ENCODE measurements around the gene NCOA1. TPM values are rescaled to one million over a fixed set of nuclear protein-coding genes. Genes with fewer than 3 reads are reported as not detected.
A peak's percentile ranks its signal among the peaks of the same experiment; 100 is the strongest.

The NCOA1 gene
- total and polyA plus RNA-seq, 2 of the 4 experiments (the other 2 are of a cell fraction), result 6.7 to 11.3 TPM

DNA sequence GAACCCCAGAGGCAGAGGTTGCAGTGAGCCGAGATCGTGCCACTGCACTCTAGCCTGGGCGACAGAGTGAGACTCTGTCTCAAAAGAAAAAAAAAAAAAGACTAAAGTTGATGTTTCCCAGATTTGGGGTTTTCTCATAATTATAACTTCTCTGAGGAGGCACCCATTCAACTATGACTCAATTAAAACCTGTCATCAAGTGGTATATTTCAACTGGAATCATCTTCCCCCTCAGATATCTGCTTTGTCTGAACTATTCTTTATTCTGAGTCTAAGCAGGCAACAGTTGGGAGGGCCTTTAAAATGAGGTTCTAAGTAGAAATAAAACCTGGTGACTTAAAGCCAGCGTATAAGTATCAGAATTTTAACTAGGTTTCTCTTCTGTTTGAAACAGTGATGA, 213.6 kb downstream of the NCOA1 start:
- Histone ChIP-seq H3K14ac (replicated peaks; ENCODE audit: low read depth, low read length) (no peak overlapping the region), H3K4me2 (ENCODE audit: low read depth, low read length) (no peak overlapping the region), H3K23ac (ENCODE audit: low read depth, low read length) (no peak overlapping the region), H3K4me1 (ENCODE audit: control insufficient read depth, insufficient read depth, low read length) (peaks cover 6% of the 10 kb centered on the region; the same call in 1 of the 2 replicates), H3K4ac (ENCODE audit: low read depth, low read length) (no peak overlapping the region), H2AFZ (replicated peaks; ENCODE audit: low read length, poor library complexity) (no peak overlapping the region), H3K4me3 (ENCODE audit: insufficient read depth, low read depth, low read length) (no peak overlapping the region), H3K27me3 (ENCODE audit: control insufficient read depth, insufficient read depth, low read length) (no peaks in the 10 kb centered on the region), H3K36me3 (ENCODE audit: control insufficient read depth, insufficient read depth, low read length) (peaks cover 5% of the 10 kb centered on the region; the same call in 1 of the 2 replicates), H2BK20ac (ENCODE audit: low read depth, low read length) (no peak overlapping the region), H2BK15ac (ENCODE audit: low read depth, low read length) (no peak overlapping the region), H2BK5ac (ENCODE audit: low read depth, low read length, poor library complexity, severe bottlenecking) (no peak overlapping the region), H4K8ac (ENCODE audit: low read depth in 2 of 2, low read length in 2 of 2) (no peak overlapping the region), H3K27ac (ENCODE audit: insufficient read depth, low read length) (no peak overlapping the region), H3K79me1 (ENCODE audit: low read depth in 1 of 2, low read length in 2 of 2) (no peaks in the 10 kb centered on the region), H3K9me3 (ENCODE audit: control insufficient read depth, insufficient read depth, low read length) (no peaks in the 10 kb centered on the region), H2AK5ac (ENCODE audit: low read depth, low read length) (no peak overlapping the region), H2AK9ac (replicated peaks; ENCODE audit: low read depth, low read length, poor library complexity) (no peak overlapping the region), H3K9ac (ENCODE audit: low read depth, low read length) (no peak overlapping the region), H3K18ac (ENCODE audit: low read depth, low read length) (no peak overlapping the region), H3K9me1 (ENCODE audit: insufficient read depth, low read length) (0 out of 2 replicates have a peak, but pooled peaks cover 2% of the 10 kb centered on the region), H4K5ac (ENCODE audit: low read depth, low read length) (no peak overlapping the region), H2BK120ac (ENCODE audit: low read depth, low read length) (no peak overlapping the region), H4K91ac (ENCODE audit: insufficient read depth, low read depth, low read length) (no peak overlapping the region), H4K20me1 (ENCODE audit: insufficient read depth, low read length) (peaks cover 3% of the 10 kb centered on the region; the same call in 1 of the 2 replicates), H3K56ac (ENCODE audit: extremely low read depth, insufficient read depth, low read length) (no peak overlapping the region)
- ATAC-seq (ENCODE audit: low read depth) (no peak), DNase-seq (peak; percentile 1)
- TF ChIP-seq USF2 (IDR thresholded peaks at IDR 0.05; ENCODE audit: low read depth, low read length), result no peak
- TF ChIP-seq FOS (IDR thresholded peaks at IDR 0.05; ENCODE audit: low read depth, low read length), result no peak
- TF ChIP-seq NFE2L2 (IDR thresholded peaks at IDR 0.05; ENCODE audit: low read depth, low read length), result no peak
- no peak for TF ChIP-seq MAFK (IDR thresholded peaks at IDR 0.05; ENCODE audit: low read depth, low read length)
- TF ChIP-seq RCOR1 (IDR thresholded peaks at IDR 0.05; ENCODE audit: insufficient replicate concordance, low read length), result no peak
- no peak for TF ChIP-seq MXI1 (IDR thresholded peaks at IDR 0.05; ENCODE audit: borderline replicate concordance, low read depth, low read length)
- no peak for TF ChIP-seq CHD1 (IDR thresholded peaks at IDR 0.05; ENCODE audit: low read depth, low read length)
- TF ChIP-seq RAD21 (IDR thresholded peaks at IDR 0.05; ENCODE audit: low read length), result no peak
- no peak for TF ChIP-seq BHLHE40 (IDR thresholded peaks at IDR 0.05; ENCODE audit: low read depth, low read length)
- no peak for TF ChIP-seq CEBPB (IDR thresholded peaks at IDR 0.05; ENCODE audit: low read depth, low read length)
- TF ChIP-seq SMC3 (IDR thresholded peaks at IDR 0.05; ENCODE audit: low read depth, low read length), result no peak
- TF ChIP-seq POLR2A (IDR thresholded peaks at IDR 0.05; ENCODE audit: low read depth, low read length), result no peak
- no peak for TF ChIP-seq CTCF (conservative IDR thresholded peaks at IDR 0.05; ENCODE audit: low read depth, low read length)
- no peak for TF ChIP-seq RFX5 (IDR thresholded peaks at IDR 0.05; ENCODE audit: low read depth, low read length)
- no peak for TF ChIP-seq ELK1 (IDR thresholded peaks at IDR 0.05; ENCODE audit: borderline replicate concordance, low read depth, low read length)
- ChIA-PET CTCF (interaction anchor here (0.7 kb wide), 1 partner anchor 106 kb away, joined by 4 read pairs; no protein-coding TSS in a partner anchor), POLR2A (ENCODE audit: unreplicated experiment) (no interaction called here)
- BruUV-seq (replicated peaks), result no TSS peak
- no CpG with 5 or more reads among the region's 4 CpGs for WGBS, 2 experiments (ENCODE audit: extremely low coverage in 2 of 2, insufficient read length in 1 of 2)
- intact Hi-C loops (cut with micrococcal nuclease), result no loop called here
- in situ Hi-C loops (cut with MboI; ENCODE audit: low sequenced_read_pairs), result no loop called here
- dilution Hi-C loops (cut with HindIII; ENCODE audit: low sequenced_read_pairs, unreplicated experiment), result no loop called here

All from IMR-90 (cell line).